HepG2 (cell line): ENCODE measurements around the gene RNF40. TPM values are rescaled to one million over a fixed set of nuclear protein-coding genes. Genes with fewer than 3 reads are reported as not detected.

Experiments used
- ATAC-seq: fragments of 200-7000 bp; cut with Tn5 transposase; 3 replicates; pipeline ENCODE4 v1.9.1; 2020; ENCODE audit warnings: mild to moderate bottlenecking, moderate library complexity
- BruUV-seq: library from RNA; stranded (reverse); fragments of 400-500 nt; replicated peaks from 2 replicates; lab custom pipeline; 2021; lab: Mats Ljungman, UMichigan
- CTCF ChIA-PET: fragments of 300-600 bp; formaldehyde crosslinking; extraction: SDS; loops from one replicate; lab custom pipeline; 2021; ENCODE audit warnings: low total read pairs, inconsistent platforms, low intra/inter-chr PET ratio; lab: Yijun Ruan, JAX
- POLR2A ChIA-PET: fragments of 350-600 bp; sonication (Branson Sonifier 250); formaldehyde crosslinking; loops from one replicate; lab custom pipeline; 2020; ENCODE audit warnings: antibody characterized with exemption, inconsistent platforms; lab: Yijun Ruan, JAX
- DNase-seq: peaks from one replicate; pipeline ENCODE4 v3.0.0-alpha.2; 2015; ENCODE audit warnings: low spot score
- FAIRE-seq: peaks from 3 replicates; lab custom pipeline; 2011; peaks lifted over from hg19 to GRCh38; lab: Jason Lieb, UNC
- H2AFZ ChIP-seq: one replicate; pipeline ENCODE4 v1.6.1; 2011; ENCODE audit warnings: low read length, inconsistent platforms
- H3K27ac ChIP-seq: fragments of 300-600 bp; 3 replicates; pipeline ENCODE4 v1.8.0; 2011; ENCODE audit warnings: mixed run types, mild to moderate bottlenecking, mixed read lengths, low read length, inconsistent platforms; ENCODE audit not compliant: insufficient read depth; ENCODE audit errors: extremely low read length
- H3K27me3 ChIP-seq, 2 experiments: fragments of 200-600 bp in 1 of 2; 2 replicates in 1 of 2; 3 replicates in 1 of 2; pipeline versions ENCODE4 v1.6.0 to v1.8.0; 2011; ENCODE audit warnings: low read length in 2 of 2, mild to moderate bottlenecking in 2 of 2, moderate library complexity in 2 of 2, inconsistent platforms in 1 of 2; ENCODE audit not compliant: insufficient read depth in 2 of 2, control insufficient read depth in 1 of 2
- H3K36me3 ChIP-seq, 2 experiments: fragments of 200-600 bp in 1 of 2; replicated peaks in 1 of 2; 2 replicates in 1 of 2; 3 replicates in 1 of 2; pipeline versions ENCODE4 v1.5.1 to v1.8.0; 2011; ENCODE audit warnings: low read length in 2 of 2, inconsistent platforms in 1 of 2; ENCODE audit not compliant: insufficient read depth in 2 of 2, control insufficient read depth in 1 of 2
- H3K4me1 ChIP-seq: 2 replicates; pipeline ENCODE4 v1.5.1; 2012; ENCODE audit warnings: low read length, inconsistent platforms; ENCODE audit not compliant: insufficient read depth
- H3K4me2 ChIP-seq: 2 replicates; pipeline ENCODE4 v1.6.0; 2011; ENCODE audit warnings: low read depth, low read length, inconsistent platforms
- H3K4me3 ChIP-seq, 3 experiments: fragments of 200-600 bp in 1 of 3; sonication (generic), shearing (Covaris generic) in 1 of 3; replicated peaks in 1 of 3; 2 replicates each; pipeline ENCODE4 v1.5.1; 2011 to 2016; ENCODE audit warnings: low read length in 3 of 3, inconsistent platforms in 2 of 3, low read depth in 2 of 3, mild to moderate bottlenecking in 2 of 3, control low read depth in 1 of 3, mixed read lengths in 1 of 3; ENCODE audit not compliant: insufficient read depth in 1 of 3
- H3K79me2 ChIP-seq: one replicate; pipeline ENCODE4 v1.6.1; 2011; ENCODE audit warnings: low read length, inconsistent platforms; ENCODE audit not compliant: insufficient read depth
- H3K9ac ChIP-seq: 2 replicates; pipeline ENCODE4 v1.6.0; 2011; ENCODE audit warnings: mild to moderate bottlenecking, low read depth, low read length, inconsistent platforms; ENCODE audit not compliant: insufficient read depth
- H3K9me3 ChIP-seq: 2 replicates; pipeline ENCODE4 v1.5.1; 2012; ENCODE audit warnings: mild to moderate bottlenecking, low read length
- H4K20me1 ChIP-seq: 2 replicates; pipeline ENCODE4 v1.6.0; 2011; ENCODE audit warnings: inconsistent platforms, mild to moderate bottlenecking, low read length, moderate library complexity; ENCODE audit not compliant: insufficient read depth
- CREB1 ChIP-seq, 2 experiments: fragments of 450-650 bp in 1 of 2; IDR thresholded peaks; 2 replicates each; pipeline ENCODE4 v1.6.1; 2016 to 2017; ENCODE audit warnings: control low read depth in 1 of 2, mild to moderate bottlenecking in 1 of 2, missing compliant biosample characterization in 1 of 2, missing genetic modification characterization in 1 of 2
- DMAP1 ChIP-seq: IDR thresholded peaks from 2 replicates; pipeline ENCODE4 v1.6.1; 2016
- IRF9 ChIP-seq: sonication (generic); formaldehyde crosslinking; IDR thresholded peaks from 2 replicates; pipeline ENCODE4 v1.8.0; 2022; ENCODE audit warnings: missing genetic modification reagents, mild to moderate bottlenecking, borderline replicate concordance
- KAT7 ChIP-seq: IDR thresholded peaks from 2 replicates; pipeline ENCODE4 v1.6.1; 2018; ENCODE audit warnings: borderline replicate concordance, missing compliant biosample characterization
- ZNF644 ChIP-seq: IDR thresholded peaks from 2 replicates; pipeline ENCODE4 v1.6.1; 2016; ENCODE audit warnings: low read depth
- ZNF777 ChIP-seq: sonication (generic); formaldehyde crosslinking; IDR thresholded peaks from 2 replicates; pipeline ENCODE4 v1.4.0; 2020; ENCODE audit warnings: missing genetic modification reagents
- WGBS: methylation state at CpG from one replicate; pipeline ENCODE4 v1.1.6; 2017; ENCODE audit warnings: low lambda C conversion rate; 5-methylcytosine and 5-hydroxymethylcytosine counted together
- in situ Hi-C: cut with HindIII; loops from 2 replicates; pipeline ENCODE4 v1.10.0; 2017; ENCODE audit warnings: low pct_unique_long_range_greater_than_20kb; ENCODE audit not compliant: extremely low pct_ligation_motif_present
- intact Hi-C: fragments of 100-400 bp; cut with micrococcal nuclease; formaldehyde crosslinking; loops from one replicate; pipeline ENCODE4 v1.10.0; 2022; ENCODE audit not compliant: unreplicated experiment
- polyA plus RNA-seq, 8 experiments: library from polyadenylated mRNA; depleted of rRNA in 3 of 8; stranded (reverse) in 7 of 8; unstranded in 1 of 8; fragments of >200 nt; fragmentation: Illumina TruSeq in 4 of 8; extraction: Trizol in 4 of 8; gene quantifications; 2 replicates each; pipeline versions ENCODE4 v1.2.1 to v1.2.3, GENCODE V29; 2011 to 2016; ENCODE audit warnings: low read depth in 4 of 8, missing spikeins in 1 of 8, mixed read lengths in 1 of 8; ENCODE audit not compliant: insufficient read depth in 1 of 8
- total RNA-seq, 5 experiments: library from RNA; depleted of rRNA; stranded (reverse); fragments of >200 nt; fragmentation: Illumina TruSeq; extraction: Trizol; gene quantifications; 2 replicates each; pipeline ENCODE4 v1.2.3, GENCODE V29; 2016; ENCODE audit warnings: low read depth in 1 of 5
- TF ChIP-seq, protein P1 (sequence below): sonication (generic); formaldehyde crosslinking; IDR thresholded peaks from 2 replicates; pipeline ENCODE4 v1.8.0; 2022; ENCODE audit warnings: missing genetic modification reagents, mild to moderate bottlenecking, inconsistent platforms, borderline replicate concordance
- TF ChIP-seq, protein P2 (sequence below): sonication (generic); formaldehyde crosslinking; IDR thresholded peaks from 2 replicates; pipeline ENCODE4 v1.9.0; 2022; ENCODE audit warnings: missing genetic modification reagents, mild to moderate bottlenecking, borderline replicate concordance
- TF ChIP-seq, protein P3 (sequence below): sonication (generic); formaldehyde crosslinking; IDR thresholded peaks from 2 replicates; pipeline ENCODE4 v1.8.0; 2022; ENCODE audit warnings: low read depth, missing genetic modification reagents

The RNF40 gene
- total and polyA plus RNA-seq, 2 of the 13 experiments (the other 11 are each of a cell fraction or from before 2014, with no cell fraction given): 84.0 to 85.6 TPM

DNA sequence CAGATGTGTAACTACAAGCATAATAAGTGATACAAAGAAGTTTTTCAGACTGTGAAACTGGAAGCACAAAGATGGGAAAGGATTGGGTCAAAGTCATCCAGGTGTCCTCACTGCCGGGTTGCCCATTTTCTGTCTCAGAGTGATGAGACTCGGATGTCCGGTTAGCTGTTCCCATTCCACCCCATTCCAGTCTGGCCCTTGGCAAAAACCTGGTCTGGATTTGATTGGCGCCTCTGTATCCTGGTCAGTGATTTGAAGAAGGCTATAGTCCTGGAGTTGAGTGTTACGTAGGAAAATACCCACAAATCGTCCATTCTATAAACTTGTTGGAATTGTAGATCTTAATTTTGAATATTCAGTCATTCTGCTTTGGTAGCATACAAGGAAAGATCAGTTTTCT lies 33.8 kb upstream of the RNF40 start:
- Histone ChIP-seq H3K27ac (no peak overlapping the region), H3K79me2 (no peaks in the 10 kb centered on the region), H2AFZ (no peak overlapping the region), H4K20me1 (no peaks in the 10 kb centered on the region), H3K4me2 (no peak overlapping the region), H3K9me3 (no peaks in the 10 kb centered on the region), H3K36me3 (peaks cover 51 to 75% of the 10 kb centered on the region in 2 experiments), H3K27me3 (no peaks in the 10 kb centered on the region), H3K4me1 (no peaks in the 10 kb centered on the region), H3K9ac (no peak overlapping the region), H3K4me3 (no peak overlapping the region)
- ATAC-seq (no peak), DNase-seq (no peak), FAIRE-seq (no peak)
- intact Hi-C loops: no loop called here
- BruUV-seq: no TSS peak
- in situ Hi-C loops: no loop called here
- ChIA-PET CTCF (no interaction called here), POLR2A (interaction anchor here (1.4 kb wide), 1 partner anchor 20 kb away, joined by 4 read pairs; the partner anchor contains the start of gene PHKG2)
- WGBS: 94% methylated on average over 6 of the region's 6 CpGs
- no peak for TF ChIP-seq DMAP1 (CRISPR knock-in tag)
- no peak for TF ChIP-seq KAT7
- TF ChIP-seq, protein P1, sequence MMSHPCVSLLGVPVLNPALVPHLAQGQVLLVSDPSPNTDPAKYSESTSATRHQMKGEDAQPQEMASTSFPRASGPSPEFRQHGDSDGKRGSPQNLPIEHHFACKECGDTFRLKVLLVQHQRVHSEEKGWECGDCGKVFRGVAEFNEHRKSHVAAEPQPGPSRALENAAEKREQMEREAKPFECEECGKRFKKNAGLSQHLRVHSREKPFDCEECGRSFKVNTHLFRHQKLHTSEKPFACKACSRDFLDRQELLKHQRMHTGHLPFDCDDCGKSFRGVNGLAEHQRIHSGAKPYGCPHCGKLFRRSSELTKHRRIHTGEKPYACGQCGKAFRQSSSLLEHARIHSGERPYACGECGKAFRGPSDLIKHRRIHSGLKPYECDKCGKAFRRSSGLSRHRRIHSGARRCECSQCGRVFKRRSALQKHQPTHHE (CRISPR knock-in tag): no peak
- TF ChIP-seq, protein P2, sequence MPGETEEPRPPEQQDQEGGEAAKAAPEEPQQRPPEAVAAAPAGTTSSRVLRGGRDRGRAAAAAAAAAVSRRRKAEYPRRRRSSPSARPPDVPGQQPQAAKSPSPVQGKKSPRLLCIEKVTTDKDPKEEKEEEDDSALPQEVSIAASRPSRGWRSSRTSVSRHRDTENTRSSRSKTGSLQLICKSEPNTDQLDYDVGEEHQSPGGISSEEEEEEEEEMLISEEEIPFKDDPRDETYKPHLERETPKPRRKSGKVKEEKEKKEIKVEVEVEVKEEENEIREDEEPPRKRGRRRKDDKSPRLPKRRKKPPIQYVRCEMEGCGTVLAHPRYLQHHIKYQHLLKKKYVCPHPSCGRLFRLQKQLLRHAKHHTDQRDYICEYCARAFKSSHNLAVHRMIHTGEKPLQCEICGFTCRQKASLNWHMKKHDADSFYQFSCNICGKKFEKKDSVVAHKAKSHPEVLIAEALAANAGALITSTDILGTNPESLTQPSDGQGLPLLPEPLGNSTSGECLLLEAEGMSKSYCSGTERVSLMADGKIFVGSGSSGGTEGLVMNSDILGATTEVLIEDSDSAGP: no peak
- TF ChIP-seq CREB1 (IDR thresholded peaks at IDR 0.05): no peak
- TF ChIP-seq CREB1 (CRISPR knock-in tag; IDR thresholded peaks at IDR 0.05): no peak
- TF ChIP-seq IRF9 (CRISPR knock-in tag): no peak
- TF ChIP-seq, protein P3, sequence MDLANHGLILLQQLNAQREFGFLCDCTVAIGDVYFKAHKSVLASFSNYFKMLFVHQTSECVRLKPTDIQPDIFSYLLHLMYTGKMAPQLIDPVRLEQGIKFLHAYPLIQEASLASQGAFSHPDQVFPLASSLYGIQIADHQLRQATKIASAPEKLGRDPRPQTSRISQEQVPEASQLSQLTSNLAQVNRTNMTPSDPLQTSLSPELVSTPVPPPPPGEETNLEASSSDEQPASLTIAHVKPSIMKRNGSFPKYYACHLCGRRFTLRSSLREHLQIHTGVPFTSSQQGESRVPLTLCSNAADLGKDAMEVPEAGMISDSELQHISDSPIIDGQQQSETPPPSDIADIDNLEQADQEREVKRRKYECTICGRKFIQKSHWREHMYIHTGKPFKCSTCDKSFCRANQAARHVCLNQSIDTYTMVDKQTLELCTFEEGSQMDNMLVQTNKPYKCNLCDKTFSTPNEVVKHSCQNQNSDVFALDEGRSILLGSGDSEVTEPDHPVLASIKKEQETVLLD (CRISPR knock-in tag): no peak
- TF ChIP-seq ZNF777 (CRISPR knock-in tag): no peak
- no peak for TF ChIP-seq ZNF644 (CRISPR knock-in tag)
